HCT116 (cell line): ENCODE results near the gene GLT6D1.

Source experiments
- CEBPB ChIP-seq: IDR thresholded peaks from 2 replicates; pipeline ENCODE4 v1.6.1; 2012; ENCODE audit warnings: low read depth
- CTCF ChIP-seq, 3 experiments: fragments of 200-600 bp in 1 of 3; sonication (generic) in 1 of 3; IDR thresholded peaks in 2 of 3; conservative IDR thresholded peaks in 1 of 3; 2 replicates each; pipeline ENCODE4 v1.5.1; 2012 to 2017; ENCODE audit warnings: low read depth in 2 of 3, low read length in 2 of 3, antibody characterized with exemption in 1 of 3, borderline replicate concordance in 1 of 3, control low read depth in 1 of 3, mild to moderate bottlenecking in 1 of 3, mixed read lengths in 1 of 3, mixed run types in 1 of 3, moderate library complexity in 1 of 3; ENCODE audit not compliant: insufficient read depth in 1 of 3
- EZH2 ChIP-seq: fragments of 200-600 bp; sonication (generic); IDR thresholded peaks from 2 replicates; pipeline ENCODE4 v1.6.1; 2017; ENCODE audit warnings: antibody characterized with exemption, mixed run types
- EZH2phosphoT487 ChIP-seq: fragments of 200-600 bp; IDR thresholded peaks from 2 replicates; pipeline ENCODE4 v1.6.1; 2018; ENCODE audit warnings: antibody characterized with exemption, borderline replicate concordance
- MAX ChIP-seq: IDR thresholded peaks from 2 replicates; pipeline ENCODE4 v1.6.1; 2012
- POLR2A ChIP-seq: IDR thresholded peaks from 2 replicates; pipeline ENCODE4 v1.7.0; 2011; ENCODE audit warnings: borderline replicate concordance; ENCODE audit not compliant: insufficient read depth, insufficient read length; ENCODE audit errors: extremely low read depth
- POLR2AphosphoS5 ChIP-seq: IDR thresholded peaks from 2 replicates; pipeline ENCODE4 v1.6.1; 2011; ENCODE audit warnings: mild to moderate bottlenecking, low read depth, low read length, moderate library complexity
- RAD21 ChIP-seq: IDR thresholded peaks from 2 replicates; pipeline ENCODE4 v1.6.1; 2012; ENCODE audit warnings: low read depth, mild to moderate bottlenecking
- REST ChIP-seq: IDR thresholded peaks from 2 replicates; pipeline ENCODE4 v1.6.1; 2012; ENCODE audit warnings: low read depth
- SIN3A ChIP-seq: IDR thresholded peaks from 2 replicates; pipeline ENCODE4 v1.6.1; 2012; ENCODE audit warnings: low read depth
- SRF ChIP-seq: IDR thresholded peaks from 2 replicates; pipeline ENCODE4 v1.6.1; 2012; ENCODE audit warnings: low read depth
- TCF7L2 ChIP-seq: IDR thresholded peaks from 2 replicates; pipeline ENCODE4 v1.7.0; 2011; ENCODE audit warnings: borderline replicate concordance, inconsistent platforms; ENCODE audit not compliant: insufficient read depth, insufficient read length; ENCODE audit errors: extremely low read depth
- ZBTB33 ChIP-seq: IDR thresholded peaks from 2 replicates; pipeline ENCODE4 v1.6.1; 2011; ENCODE audit warnings: mild to moderate bottlenecking, low read length, moderate library complexity; ENCODE audit not compliant: insufficient replicate concordance; ENCODE audit errors: extremely low read depth

GRCh38 chr9:135611875-135612209 is 27.5 kb downstream of the GLT6D1 start:
- TF ChIP-seq CTCF (IDR thresholded peaks at IDR 0.05 in 2 of 3, conservative IDR thresholded peaks at IDR 0.05 in 1 of 3; ENCODE audit: borderline replicate concordance in 1 of 3, insufficient read depth in 1 of 3, low read depth in 2 of 3, low read length in 2 of 3) = no peak
- no peak for TF ChIP-seq POLR2A
- no peak for TF ChIP-seq REST
- no peak for TF ChIP-seq EZH2
- no peak for TF ChIP-seq SIN3A
- TF ChIP-seq ZBTB33 = no peak
- no peak for TF ChIP-seq TCF7L2
- no peak for TF ChIP-seq SRF
- TF ChIP-seq RAD21 = no peak
- no peak for TF ChIP-seq MAX
- TF ChIP-seq POLR2AphosphoS5 = no peak
- TF ChIP-seq EZH2phosphoT487 = no peak
- no peak for TF ChIP-seq CEBPB
